ENCODE measurements around the gene LIN52.

LIN52 gene

DNA sequence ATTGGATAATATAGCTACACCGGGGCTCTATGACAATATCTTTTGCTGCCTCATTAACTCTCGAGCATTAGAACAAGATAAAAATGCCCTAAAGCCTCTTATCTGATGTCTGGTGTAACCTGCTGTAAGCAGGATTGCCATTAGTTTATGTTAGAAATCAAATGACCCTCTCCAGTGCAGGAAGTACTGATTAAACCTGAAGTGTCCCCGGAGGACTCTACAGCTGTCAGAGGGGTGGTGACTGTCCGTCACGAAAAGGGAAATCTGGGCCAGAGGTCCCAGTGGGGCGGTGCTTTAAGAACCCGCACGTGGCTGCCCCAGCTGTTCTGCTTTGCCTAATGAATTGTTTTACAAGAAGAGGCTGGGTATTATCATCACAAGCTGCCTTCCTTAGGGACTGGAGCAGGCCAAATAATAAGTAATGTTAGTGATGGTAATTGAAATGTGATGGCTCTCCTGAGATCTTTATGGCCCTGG lies 55.7 kb downstream of the LIN52 start:
- no peak for DNase-seq (ENCODE audit: insufficient read length, low spot score)
- FAIRE-seq = peak; percentile 68
- TF ChIP-seq POU2F2 (IDR thresholded peaks at IDR 0.05; ENCODE audit: low read depth, low read length) = no peak
- no peak for TF ChIP-seq TAF1 (IDR thresholded peaks at IDR 0.05; ENCODE audit: low read depth, low read length)
- TF ChIP-seq PAX5 (IDR thresholded peaks at IDR 0.05; ENCODE audit: insufficient read depth, low read length, severe bottlenecking) = no peak
- no peak for TF ChIP-seq SPI1 (IDR thresholded peaks at IDR 0.05; ENCODE audit: low read depth, low read length)

DNA sequence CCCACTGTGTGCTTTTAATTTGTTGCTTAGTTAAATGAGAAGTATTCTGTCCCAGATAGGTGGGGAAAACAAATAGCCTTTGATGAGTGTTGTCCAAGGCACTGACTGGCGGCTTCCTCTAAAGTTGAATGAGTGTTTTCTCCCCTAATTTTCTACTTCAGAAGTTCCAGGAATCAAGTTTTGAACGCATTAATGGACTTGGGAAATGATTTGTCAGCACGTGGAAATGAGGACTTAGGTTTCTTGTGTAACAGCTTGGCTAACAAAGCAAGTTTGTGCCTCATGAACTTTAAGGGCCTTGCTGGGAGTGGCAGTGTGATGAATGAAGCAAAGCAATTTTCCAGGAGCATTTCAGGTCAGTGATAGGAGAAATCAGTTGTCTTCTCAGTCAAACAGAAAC lies 56.9 kb downstream of the LIN52 start:
- no peak for TF ChIP-seq POLR2AphosphoS5 (IDR thresholded peaks at IDR 0.05; ENCODE audit: low read depth, low read length)
- no peak for TF ChIP-seq PAX5 (IDR thresholded peaks at IDR 0.05; ENCODE audit: insufficient read depth, low read length, severe bottlenecking)
- no peak for TF ChIP-seq POU2F2 (IDR thresholded peaks at IDR 0.05; ENCODE audit: low read depth, low read length)
- no peak for TF ChIP-seq TAF1 (IDR thresholded peaks at IDR 0.05; ENCODE audit: low read depth, low read length)
- no peak for TF ChIP-seq SPI1 (IDR thresholded peaks at IDR 0.05; ENCODE audit: low read depth, low read length)
- TF ChIP-seq POLR2A (IDR thresholded peaks at IDR 0.05; ENCODE audit: low read depth, low read length) = no peak
- no peak for FAIRE-seq
- DNase-seq (ENCODE audit: insufficient read length, low spot score) = no peak

DNA sequence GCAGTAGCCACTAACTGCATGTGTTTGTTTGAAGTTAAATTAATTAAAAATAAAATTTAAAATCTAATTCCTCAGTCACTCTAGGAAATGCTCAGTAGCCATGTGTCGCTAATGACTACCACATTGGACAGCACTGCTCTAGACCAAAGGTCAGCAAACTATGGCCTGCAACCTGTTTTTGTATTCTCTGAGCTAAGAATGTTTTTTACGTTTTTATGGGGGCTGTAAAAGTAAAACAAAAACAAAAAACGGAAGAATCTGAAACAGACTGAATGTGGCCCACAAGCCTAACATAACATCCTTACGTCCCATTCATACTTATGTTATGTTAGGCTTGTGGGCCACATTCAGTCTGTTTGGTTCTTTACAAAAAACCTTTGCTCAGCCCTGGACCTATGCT lies 57.8 kb downstream of the LIN52 start:
- DNase-seq (ENCODE audit: insufficient read length, low spot score) (no peak), FAIRE-seq (no peak)
- TF ChIP-seq POLR2AphosphoS5 (IDR thresholded peaks at IDR 0.05; ENCODE audit: low read depth, low read length) = no peak
- no peak for TF ChIP-seq TAF1 (IDR thresholded peaks at IDR 0.05; ENCODE audit: low read depth, low read length)
- no peak for TF ChIP-seq POLR2A (IDR thresholded peaks at IDR 0.05; ENCODE audit: low read depth, low read length)
- TF ChIP-seq POU2F2 (IDR thresholded peaks at IDR 0.05; ENCODE audit: low read depth, low read length) = no peak
- no peak for TF ChIP-seq PAX5 (IDR thresholded peaks at IDR 0.05; ENCODE audit: insufficient read depth, low read length, severe bottlenecking)
- no peak for TF ChIP-seq SPI1 (IDR thresholded peaks at IDR 0.05; ENCODE audit: low read depth, low read length)

DNA sequence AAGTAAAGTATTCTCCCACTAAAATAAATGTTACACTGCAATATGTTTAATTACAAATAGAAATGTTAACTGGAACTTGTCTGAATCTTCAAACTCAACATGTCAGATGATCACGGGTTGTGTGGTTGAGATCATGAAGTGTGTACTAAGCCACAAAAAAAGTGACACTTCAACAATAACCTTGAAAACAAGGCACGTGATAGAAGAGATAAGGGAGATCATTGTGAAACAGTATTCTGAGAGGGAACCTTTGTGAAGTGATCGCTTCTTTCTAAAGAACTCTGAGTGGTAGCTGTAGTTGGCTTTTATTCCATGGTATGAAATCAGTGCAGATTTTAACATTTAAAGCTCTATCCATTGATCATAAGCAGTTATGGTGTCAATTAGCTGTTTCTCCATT lies 60.0 kb downstream of the LIN52 start:
- no peak for TF ChIP-seq POU2F2 (IDR thresholded peaks at IDR 0.05; ENCODE audit: low read depth, low read length)
- TF ChIP-seq PAX5 (IDR thresholded peaks at IDR 0.05; ENCODE audit: insufficient read depth, low read length, severe bottlenecking) = no peak
- TF ChIP-seq POLR2A (IDR thresholded peaks at IDR 0.05; ENCODE audit: low read depth, low read length) = no peak
- TF ChIP-seq SPI1 (IDR thresholded peaks at IDR 0.05; ENCODE audit: low read depth, low read length) = no peak
- no peak for TF ChIP-seq POLR2AphosphoS5 (IDR thresholded peaks at IDR 0.05; ENCODE audit: low read depth, low read length)
- TF ChIP-seq TAF1 (IDR thresholded peaks at IDR 0.05; ENCODE audit: low read depth, low read length) = no peak
- no peak for DNase-seq (ENCODE audit: insufficient read length, low spot score)
- FAIRE-seq = no peak

DNA sequence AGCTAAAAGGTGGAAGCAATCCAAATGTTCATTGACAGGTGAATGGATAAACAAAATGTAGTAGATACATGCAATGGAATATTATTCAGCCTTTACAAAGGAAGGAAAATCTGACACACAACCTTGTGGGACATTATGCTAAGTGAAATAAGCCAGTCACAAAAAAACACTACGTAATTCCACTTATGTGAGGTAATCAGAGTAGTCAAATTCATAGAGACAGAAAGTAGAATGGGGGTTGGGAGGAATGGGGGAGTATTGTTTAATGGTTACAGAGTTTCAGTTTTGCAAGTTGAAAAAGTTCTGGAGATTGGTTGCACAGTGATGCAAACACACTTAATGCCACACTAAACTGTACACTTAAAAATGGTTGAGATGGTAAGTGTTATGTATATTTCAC lies 62.8 kb downstream of the LIN52 start:
- no peak for DNase-seq (ENCODE audit: insufficient read length, low spot score)
- no peak for FAIRE-seq

DNA sequence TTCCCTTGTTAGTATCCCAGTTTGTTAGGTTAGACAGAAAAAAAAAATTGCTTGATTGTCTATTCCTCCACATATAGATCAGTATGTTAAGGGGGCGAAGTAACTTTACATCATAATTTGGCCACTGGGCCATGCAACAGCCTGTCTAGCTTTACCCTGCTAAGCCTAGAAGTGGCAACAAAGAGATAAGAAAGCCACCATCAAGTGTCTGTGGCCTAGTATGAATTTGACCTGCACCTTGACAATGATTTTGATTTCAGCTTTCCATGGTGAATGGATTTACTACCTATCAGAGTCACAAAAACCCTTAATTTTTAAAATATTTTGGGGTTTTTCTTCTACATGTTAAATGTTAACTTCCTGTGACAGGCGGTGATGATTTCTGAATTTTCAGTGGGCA lies 63.9 kb downstream of the LIN52 start:
- no peak for FAIRE-seq
- no peak for DNase-seq (ENCODE audit: insufficient read length, low spot score)
- TF ChIP-seq POLR2A (IDR thresholded peaks at IDR 0.05; ENCODE audit: low read depth, low read length) (no peak), POU2F2 (IDR thresholded peaks at IDR 0.05; ENCODE audit: low read depth, low read length) (no peak), TAF1 (IDR thresholded peaks at IDR 0.05; ENCODE audit: low read depth, low read length) (no peak), SPI1 (IDR thresholded peaks at IDR 0.05; ENCODE audit: low read depth, low read length) (no peak), POLR2AphosphoS5 (IDR thresholded peaks at IDR 0.05; ENCODE audit: low read depth, low read length) (no peak), PAX5 (IDR thresholded peaks at IDR 0.05; ENCODE audit: insufficient read depth, low read length, severe bottlenecking) (no peak)

More for the DNA sequence above, 62.8 kb downstream of the LIN52 start:
- no peak for TF ChIP-seq POLR2AphosphoS5 (IDR thresholded peaks at IDR 0.05; ENCODE audit: low read depth, low read length)
- no peak for TF ChIP-seq POLR2A (IDR thresholded peaks at IDR 0.05; ENCODE audit: low read depth, low read length)
- TF ChIP-seq PAX5 (IDR thresholded peaks at IDR 0.05; ENCODE audit: insufficient read depth, low read length, severe bottlenecking) = no peak
- no peak for TF ChIP-seq POU2F2 (IDR thresholded peaks at IDR 0.05; ENCODE audit: low read depth, low read length)
- no peak for TF ChIP-seq SPI1 (IDR thresholded peaks at IDR 0.05; ENCODE audit: low read depth, low read length)
- no peak for TF ChIP-seq TAF1 (IDR thresholded peaks at IDR 0.05; ENCODE audit: low read depth, low read length)

DNA sequence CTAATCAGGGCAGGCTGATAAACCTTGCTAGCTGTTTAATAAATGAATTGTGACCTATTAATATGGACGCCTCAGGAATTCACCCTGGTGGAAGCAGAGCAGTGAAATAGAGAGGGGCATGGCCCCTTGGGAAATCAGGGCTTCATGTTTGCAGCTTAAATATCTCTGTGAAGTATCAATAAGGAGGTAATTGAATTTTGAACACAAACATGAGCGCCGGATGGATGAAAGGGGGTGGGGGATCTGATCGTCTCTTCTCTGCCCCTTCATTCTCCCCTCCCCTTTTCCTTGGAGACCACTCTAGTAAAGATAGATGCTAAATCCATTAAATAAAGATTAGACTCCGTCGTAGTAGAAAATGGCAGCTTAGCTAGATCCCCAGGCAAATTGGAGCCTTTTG lies 70.5 kb downstream of the LIN52 start:
- FAIRE-seq (no peak), DNase-seq (ENCODE audit: insufficient read length, low spot score) (no peak)
- TF ChIP-seq PAX5 (IDR thresholded peaks at IDR 0.05; ENCODE audit: insufficient read depth, low read length, severe bottlenecking) = no peak
- TF ChIP-seq POLR2A (IDR thresholded peaks at IDR 0.05; ENCODE audit: low read depth, low read length) = no peak
- no peak for TF ChIP-seq POU2F2 (IDR thresholded peaks at IDR 0.05; ENCODE audit: low read depth, low read length)
- no peak for TF ChIP-seq POLR2AphosphoS5 (IDR thresholded peaks at IDR 0.05; ENCODE audit: low read depth, low read length)
- no peak for TF ChIP-seq SPI1 (IDR thresholded peaks at IDR 0.05; ENCODE audit: low read depth, low read length)
- no peak for TF ChIP-seq TAF1 (IDR thresholded peaks at IDR 0.05; ENCODE audit: low read depth, low read length)

DNA sequence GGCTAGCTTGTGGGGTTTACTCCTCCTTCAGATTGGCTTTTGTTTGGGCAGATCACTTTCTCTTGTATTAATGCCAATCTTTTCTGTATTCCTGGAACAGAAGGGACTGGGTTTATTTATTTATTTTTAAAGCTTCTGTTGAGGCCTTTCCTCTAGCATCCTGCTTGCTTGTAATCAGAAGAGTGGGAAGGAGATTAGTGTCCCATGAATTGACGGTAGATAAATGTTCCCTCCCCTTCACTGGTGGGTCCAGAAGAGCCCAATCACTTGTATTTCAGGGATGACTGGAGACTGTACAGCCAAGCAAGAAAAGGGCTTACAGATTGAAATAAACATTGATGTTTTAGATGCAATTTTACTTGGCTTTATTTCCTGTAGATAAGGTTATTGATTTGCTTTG lies 71.0 kb downstream of the LIN52 start:
- DNase-seq (ENCODE audit: insufficient read length, low spot score) (no peak), FAIRE-seq (no peak)
- TF ChIP-seq POU2F2 (IDR thresholded peaks at IDR 0.05; ENCODE audit: low read depth, low read length) (no peak), TAF1 (IDR thresholded peaks at IDR 0.05; ENCODE audit: low read depth, low read length) (no peak), PAX5 (IDR thresholded peaks at IDR 0.05; ENCODE audit: insufficient read depth, low read length, severe bottlenecking) (no peak), POLR2AphosphoS5 (IDR thresholded peaks at IDR 0.05; ENCODE audit: low read depth, low read length) (no peak), SPI1 (IDR thresholded peaks at IDR 0.05; ENCODE audit: low read depth, low read length) (no peak), POLR2A (IDR thresholded peaks at IDR 0.05; ENCODE audit: low read depth, low read length) (no peak)

DNA sequence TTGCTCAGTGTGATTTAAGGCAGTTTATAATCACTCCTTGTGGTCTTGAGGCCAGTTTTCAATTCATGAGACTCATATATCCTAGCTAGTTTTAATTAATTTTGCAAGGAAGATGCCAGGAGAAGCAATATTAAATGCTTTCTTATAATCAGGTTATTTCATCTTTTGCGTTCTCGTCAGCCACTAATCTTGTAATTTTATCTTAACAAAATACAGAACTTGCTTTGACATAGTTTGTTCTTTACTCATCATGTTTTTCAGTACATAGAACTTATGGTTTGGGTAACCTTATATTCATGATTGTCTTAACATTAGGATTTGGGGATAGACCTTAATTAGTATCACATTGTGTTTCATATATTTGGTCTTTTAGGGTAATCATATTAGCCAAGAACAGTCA lies 76.0 kb downstream of the LIN52 start:
- DNase-seq (ENCODE audit: insufficient read length, low spot score) (no peak), FAIRE-seq (no peak)
- TF ChIP-seq POLR2A (IDR thresholded peaks at IDR 0.05; ENCODE audit: low read depth, low read length) (no peak), TAF1 (IDR thresholded peaks at IDR 0.05; ENCODE audit: low read depth, low read length) (no peak), POU2F2 (IDR thresholded peaks at IDR 0.05; ENCODE audit: low read depth, low read length) (no peak), POLR2AphosphoS5 (IDR thresholded peaks at IDR 0.05; ENCODE audit: low read depth, low read length) (no peak), PAX5 (IDR thresholded peaks at IDR 0.05; ENCODE audit: insufficient read depth, low read length, severe bottlenecking) (no peak), SPI1 (IDR thresholded peaks at IDR 0.05; ENCODE audit: low read depth, low read length) (no peak)
